IMR-90 (cell line): ENCODE data around the gene LRIG1. TPM values are rescaled to one million over a fixed set of nuclear protein-coding genes. Genes with fewer than 3 reads are reported as not detected.

Experiments used
- ATAC-seq: fragments of 200-7000 bp; cut with Tn5 transposase; 2 replicates; pipeline ENCODE4 v1.9.1; 2020; ENCODE audit warnings: low read depth, mild to moderate bottlenecking, moderate library complexity
- BruUV-seq: library from RNA; stranded (reverse); fragments of 400-500 nt; replicated peaks from 2 replicates; lab custom pipeline; 2021; lab: Mats Ljungman, UMichigan
- CTCF ChIA-PET: fragments of 300-600 bp; formaldehyde crosslinking; extraction: SDS; loops from one replicate; lab custom pipeline; 2021; ENCODE audit warnings: antibody characterized with exemption; lab: Yijun Ruan, JAX
- POLR2A ChIA-PET: fragments of 300-600 bp; sonication (Branson Sonifier 250); formaldehyde crosslinking; loops from one replicate; lab custom pipeline; 2022; ENCODE audit warnings: antibody characterized with exemption; ENCODE audit not compliant: unreplicated experiment; lab: Charles Lee
- DNase-seq: peaks from one replicate; pipeline ENCODE4 v3.0.0; 2013
- H2AFZ ChIP-seq: replicated peaks from 2 replicates; pipeline ENCODE3; 2013; ENCODE audit warnings: low read length, mild to moderate bottlenecking; ENCODE audit not compliant: poor library complexity
- H2AK5ac ChIP-seq: 2 replicates; pipeline ENCODE4 v1.6.1; 2013; ENCODE audit warnings: low read depth, low read length, inconsistent platforms
- H2AK9ac ChIP-seq: replicated peaks from 2 replicates; pipeline ENCODE3; 2013; ENCODE audit warnings: mild to moderate bottlenecking, low read depth, low read length, moderate library complexity; ENCODE audit not compliant: poor library complexity
- H2BK120ac ChIP-seq: 2 replicates; pipeline ENCODE4 v1.6.1; 2013; ENCODE audit warnings: low read depth, low read length, inconsistent platforms
- H2BK15ac ChIP-seq: 3 replicates; pipeline ENCODE4 v1.6.1; 2013; ENCODE audit warnings: low read depth, low read length, inconsistent platforms
- H2BK20ac ChIP-seq: 2 replicates; pipeline ENCODE4 v1.6.1; 2013; ENCODE audit warnings: low read depth, mild to moderate bottlenecking, inconsistent platforms, low read length, moderate library complexity
- H2BK5ac ChIP-seq: 2 replicates; pipeline ENCODE4 v1.6.1; 2013; ENCODE audit warnings: mild to moderate bottlenecking, low read depth, low read length, inconsistent platforms; ENCODE audit not compliant: poor library complexity, severe bottlenecking
- H3K14ac ChIP-seq: replicated peaks from 2 replicates; pipeline ENCODE4 v1.6.1; 2013; ENCODE audit warnings: low read depth, low read length, inconsistent platforms
- H3K18ac ChIP-seq: 2 replicates; pipeline ENCODE4 v1.6.1; 2013; ENCODE audit warnings: low read depth, low read length, control low read depth
- H3K23ac ChIP-seq: 2 replicates; pipeline ENCODE4 v1.6.1; 2013; ENCODE audit warnings: low read depth, low read length, inconsistent platforms
- H3K27ac ChIP-seq: 2 replicates; pipeline ENCODE4 v1.5.1; 2013; ENCODE audit warnings: mild to moderate bottlenecking, control low read depth, low read length; ENCODE audit not compliant: insufficient read depth
- H3K27me3 ChIP-seq: 2 replicates; pipeline ENCODE4 v1.6.1; 2013; ENCODE audit warnings: low read length; ENCODE audit not compliant: control insufficient read depth, insufficient read depth
- H3K36me3 ChIP-seq: 2 replicates; pipeline ENCODE4 v1.6.1; 2013; ENCODE audit warnings: low read length, mixed read lengths; ENCODE audit not compliant: control insufficient read depth, insufficient read depth
- H3K4ac ChIP-seq: 2 replicates; pipeline ENCODE4 v1.6.1; 2013; ENCODE audit warnings: low read depth, low read length, inconsistent platforms
- H3K4me1 ChIP-seq: 2 replicates; pipeline ENCODE4 v1.6.1; 2013; ENCODE audit warnings: low read length, mixed read lengths; ENCODE audit not compliant: control insufficient read depth, insufficient read depth
- H3K4me2 ChIP-seq: 2 replicates; pipeline ENCODE4 v1.6.1; 2013; ENCODE audit warnings: low read depth, mild to moderate bottlenecking, control low read depth, low read length, moderate library complexity
- H3K4me3 ChIP-seq: 2 replicates; pipeline ENCODE4 v1.5.1; 2013; ENCODE audit warnings: low read depth, mild to moderate bottlenecking, control low read depth, low read length, moderate library complexity; ENCODE audit not compliant: insufficient read depth
- H3K56ac ChIP-seq: 2 replicates; pipeline ENCODE4 v1.6.1; 2013; ENCODE audit warnings: low read length, inconsistent platforms; ENCODE audit not compliant: insufficient read depth; ENCODE audit errors: extremely low read depth
- H3K79me1 ChIP-seq, 2 experiments: 2 replicates each; pipeline ENCODE4 v1.6.1; 2013; ENCODE audit warnings: low read length in 2 of 2, inconsistent platforms in 1 of 2, low read depth in 1 of 2
- H3K9ac ChIP-seq: 2 replicates; pipeline ENCODE4 v1.6.1; 2013; ENCODE audit warnings: low read depth, low read length, control low read depth
- H3K9me1 ChIP-seq: 2 replicates; pipeline ENCODE4 v1.6.1; 2013; ENCODE audit warnings: low read length, inconsistent platforms; ENCODE audit not compliant: insufficient read depth
- H3K9me3 ChIP-seq: 2 replicates; pipeline ENCODE4 v1.6.1; 2013; ENCODE audit warnings: low read length; ENCODE audit not compliant: control insufficient read depth, insufficient read depth
- H4K20me1 ChIP-seq: 2 replicates; pipeline ENCODE4 v1.6.1; 2013; ENCODE audit warnings: low read length, inconsistent platforms; ENCODE audit not compliant: insufficient read depth
- H4K5ac ChIP-seq: 2 replicates; pipeline ENCODE4 v1.6.1; 2013; ENCODE audit warnings: mild to moderate bottlenecking, low read depth, low read length, control low read depth
- H4K8ac ChIP-seq, 2 experiments: 2 replicates each; pipeline ENCODE4 v1.6.1; 2013; ENCODE audit warnings: low read depth in 2 of 2, low read length in 2 of 2, control low read depth in 1 of 2, inconsistent platforms in 1 of 2
- H4K91ac ChIP-seq: 2 replicates; pipeline ENCODE4 v1.6.1; 2013; ENCODE audit warnings: low read depth, low read length, inconsistent platforms; ENCODE audit not compliant: insufficient read depth
- BHLHE40 ChIP-seq: fragments of 150-350 bp; IDR thresholded peaks from 2 replicates; pipeline ENCODE4 v1.6.1; 2016; ENCODE audit warnings: mild to moderate bottlenecking, low read depth, low read length
- MAFK ChIP-seq: IDR thresholded peaks from 2 replicates; pipeline ENCODE4 v1.6.1; 2012; ENCODE audit warnings: low read depth, low read length, improper control_type of control experiment
- MXI1 ChIP-seq: IDR thresholded peaks from 2 replicates; pipeline ENCODE4 v1.6.1; 2012; ENCODE audit warnings: low read depth, mild to moderate bottlenecking, low read length, moderate library complexity, borderline replicate concordance
- NFE2L2 ChIP-seq: fragments of 150-350 bp; IDR thresholded peaks from 2 replicates; pipeline ENCODE4 v1.6.1; 2016; ENCODE audit warnings: low read depth, mild to moderate bottlenecking, low read length
- RAD21 ChIP-seq: IDR thresholded peaks from 2 replicates; pipeline ENCODE4 v1.6.1; 2012; ENCODE audit warnings: low read length, improper control_type of control experiment
- WGBS, 2 experiments: methylation state at CpG; one replicate each; pipeline versions ENCODE4 v1.1.5 to v1.1.7; 2013; ENCODE audit warnings: missing lambda C conversion rate in 2 of 2; ENCODE audit not compliant: insufficient read length in 1 of 2; ENCODE audit errors: extremely low coverage in 2 of 2; 5-methylcytosine and 5-hydroxymethylcytosine counted together
- dilution Hi-C: fragments of 300-500 bp; cut with HindIII; formaldehyde crosslinking; loops from one replicate; pipeline ENCODE4 v1.14.3; 2018; ENCODE audit warnings: low sequenced_read_pairs; ENCODE audit not compliant: unreplicated experiment
- in situ Hi-C: fragments of 300-500 bp; cut with MboI; formaldehyde crosslinking; loops from 3 replicates; pipeline ENCODE4 v1.14.3; 2019; ENCODE audit warnings: low sequenced_read_pairs, inconsistent platforms, mixed read lengths
- intact Hi-C: fragments of 100-400 bp; cut with micrococcal nuclease; formaldehyde crosslinking; loops from 2 replicates; pipeline ENCODE4 v1.10.0; 2022
- polyA plus RNA-seq, 3 experiments: library from polyadenylated mRNA; depleted of rRNA; stranded (reverse); fragments of >200 nt; gene quantifications; 2 replicates each; pipeline ENCODE4 v1.2.3, GENCODE V29; 2012; ENCODE audit warnings: low replicate concordance in 1 of 3
- total RNA-seq: library from RNA; depleted of rRNA; stranded (reverse); fragments of >200 nt; gene quantifications from 2 replicates; pipeline ENCODE4 v1.2.3, GENCODE V29; 2012
- TF ChIP-seq, protein P1 (sequence below): fragments of 150-350 bp; IDR thresholded peaks from 2 replicates; pipeline ENCODE4 v1.6.1; 2017; ENCODE audit warnings: mild to moderate bottlenecking, antibody characterized with exemption, low read length, low read depth
- TF ChIP-seq, protein P2 (sequence below): conservative IDR thresholded peaks from 2 replicates; pipeline ENCODE4 v1.5.1; 2012; ENCODE audit warnings: mild to moderate bottlenecking, low read depth, low read length, improper control_type of control experiment

Gene LRIG1
- total and polyA plus RNA-seq, 2 of the 4 experiments (the other 2 are of a cell fraction), result 62.8 to 87.8 TPM

DNA sequence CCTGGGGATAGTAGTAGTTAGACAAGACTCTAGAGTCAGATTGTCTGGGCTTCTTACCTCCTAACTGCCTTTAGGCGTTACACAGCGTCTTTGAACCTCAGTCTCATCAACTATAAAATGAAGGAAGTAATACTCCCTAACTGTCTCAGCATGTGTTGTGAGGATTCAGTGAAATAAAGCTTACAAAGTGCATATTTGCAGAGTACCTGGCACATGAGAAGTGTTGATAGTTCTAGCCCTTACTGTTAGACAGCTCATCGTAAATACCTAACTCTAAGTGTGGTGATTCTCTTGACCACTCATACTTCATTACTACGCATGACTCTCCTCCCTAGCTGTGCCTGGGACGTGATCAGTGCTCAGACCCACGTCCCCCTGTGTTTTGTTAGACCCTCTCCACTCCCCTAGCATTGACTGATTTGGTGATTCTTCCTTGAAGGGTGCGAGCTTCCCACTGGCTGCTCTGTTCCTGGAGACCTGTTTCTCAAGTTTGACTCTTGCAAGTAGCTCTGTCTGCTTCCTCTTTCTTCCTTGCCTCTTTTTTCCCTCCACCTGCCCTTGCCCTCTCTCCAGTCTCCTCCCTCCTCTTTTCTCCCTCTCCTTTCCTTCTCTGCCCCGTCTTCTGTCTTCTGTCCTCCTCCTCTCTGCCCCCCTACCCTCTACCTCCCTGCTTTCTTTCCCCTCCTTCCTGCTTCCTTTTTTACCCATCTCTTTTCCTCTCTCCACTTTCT is 155.8 kb downstream of the LRIG1 start:
- Histone ChIP-seq H4K91ac (no peak overlapping the region), H3K27ac (no peak overlapping the region), H3K56ac (no peak overlapping the region), H3K4me2 (no peak overlapping the region), H3K27me3 (no peaks in the 10 kb centered on the region), H3K18ac (no peak overlapping the region), H2AK5ac (no peak overlapping the region), H2AK9ac (no peak overlapping the region), H4K5ac (no peak overlapping the region), H2BK15ac (no peak overlapping the region), H3K79me1 (no peaks in the 10 kb centered on the region), H4K20me1 (no peaks in the 10 kb centered on the region), H2AFZ (no peak overlapping the region), H2BK20ac (no peak overlapping the region), H3K4ac (no peak overlapping the region), H4K8ac (no peak overlapping the region), H3K9ac (no peak overlapping the region), H2BK120ac (no peak overlapping the region), H2BK5ac (no peak overlapping the region), H3K9me1 (no peaks in the 10 kb centered on the region), H3K9me3 (no peaks in the 10 kb centered on the region), H3K14ac (no peak overlapping the region), H3K4me1 (peaks cover under 1% of the 10 kb centered on the region; the same call in 1 of the 2 replicates), H3K4me3 (no peak overlapping the region), H3K23ac (no peak overlapping the region), H3K36me3 (no peaks in the 10 kb centered on the region)
- 100% methylated on average over 4 of the region's 8 CpGs; no CpG with 5 or more reads in 1 of the 2 experiments for WGBS, 2 experiments
- in situ Hi-C loops, result no loop called here
- POLR2A ChIA-PET, result no interaction called here
- ATAC-seq (no peak), DNase-seq (no peak)
- intact Hi-C loops, result no loop called here
- dilution Hi-C loops, result no loop called here
- TF ChIP-seq, protein P1, sequence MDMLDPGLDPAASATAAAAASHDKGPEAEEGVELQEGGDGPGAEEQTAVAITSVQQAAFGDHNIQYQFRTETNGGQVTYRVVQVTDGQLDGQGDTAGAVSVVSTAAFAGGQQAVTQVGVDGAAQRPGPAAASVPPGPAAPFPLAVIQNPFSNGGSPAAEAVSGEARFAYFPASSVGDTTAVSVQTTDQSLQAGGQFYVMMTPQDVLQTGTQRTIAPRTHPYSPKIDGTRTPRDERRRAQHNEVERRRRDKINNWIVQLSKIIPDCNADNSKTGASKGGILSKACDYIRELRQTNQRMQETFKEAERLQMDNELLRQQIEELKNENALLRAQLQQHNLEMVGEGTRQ, result no peak
- TF ChIP-seq RAD21, result no peak
- no peak for TF ChIP-seq MXI1
- TF ChIP-seq BHLHE40, result no peak
- TF ChIP-seq, protein P2, sequence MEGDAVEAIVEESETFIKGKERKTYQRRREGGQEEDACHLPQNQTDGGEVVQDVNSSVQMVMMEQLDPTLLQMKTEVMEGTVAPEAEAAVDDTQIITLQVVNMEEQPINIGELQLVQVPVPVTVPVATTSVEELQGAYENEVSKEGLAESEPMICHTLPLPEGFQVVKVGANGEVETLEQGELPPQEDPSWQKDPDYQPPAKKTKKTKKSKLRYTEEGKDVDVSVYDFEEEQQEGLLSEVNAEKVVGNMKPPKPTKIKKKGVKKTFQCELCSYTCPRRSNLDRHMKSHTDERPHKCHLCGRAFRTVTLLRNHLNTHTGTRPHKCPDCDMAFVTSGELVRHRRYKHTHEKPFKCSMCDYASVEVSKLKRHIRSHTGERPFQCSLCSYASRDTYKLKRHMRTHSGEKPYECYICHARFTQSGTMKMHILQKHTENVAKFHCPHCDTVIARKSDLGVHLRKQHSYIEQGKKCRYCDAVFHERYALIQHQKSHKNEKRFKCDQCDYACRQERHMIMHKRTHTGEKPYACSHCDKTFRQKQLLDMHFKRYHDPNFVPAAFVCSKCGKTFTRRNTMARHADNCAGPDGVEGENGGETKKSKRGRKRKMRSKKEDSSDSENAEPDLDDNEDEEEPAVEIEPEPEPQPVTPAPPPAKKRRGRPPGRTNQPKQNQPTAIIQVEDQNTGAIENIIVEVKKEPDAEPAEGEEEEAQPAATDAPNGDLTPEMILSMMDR, result no peak
- TF ChIP-seq MAFK, result no peak
- TF ChIP-seq NFE2L2, result no peak
- CTCF ChIA-PET, result no interaction called here
- BruUV-seq, result no TSS peak
